GM21360 (cell line): ENCODE results near the gene PDLIM7.
A peak's percentile ranks its signal among the peaks of the same experiment; 100 is the strongest.

Experiments used
- ATAC-seq: cut with Tn5 transposase; IDR thresholded peaks from one replicate; pipeline ENCODE4 v1.9.1; 2021; ENCODE audit warnings: mild to moderate bottlenecking, moderate library complexity; ENCODE audit not compliant: unreplicated experiment

PDLIM7 gene

GRCh38 chr5:177507596-177508220 is 10.3 kb upstream of the PDLIM7 start:
- ATAC-seq, result no peak

- ATAC-seq, result no peak
Observed at GRCh38 chr5:177507165-177507564, 9.8 kb upstream of the PDLIM7 start.

- ATAC-seq, result no peak
Observed at GRCh38 chr5:177505075-177505474, 7.7 kb upstream of the PDLIM7 start.

GRCh38 chr5:177504086-177505056 is 7.0 kb upstream of the PDLIM7 start:
- ATAC-seq, result no peak

GRCh38 chr5:177503351-177504085 is 6.1 kb upstream of the PDLIM7 start:
- ATAC-seq, result no peak

GRCh38 chr5:177502886-177503285 is 5.5 kb upstream of the PDLIM7 start:
- ATAC-seq, result no peak

- ATAC-seq, result no peak
Observed at GRCh38 chr5:177501874-177502678, 4.7 kb upstream of the PDLIM7 start.

- ATAC-seq, result no peak
Observed at GRCh38 chr5:177500685-177501522, 3.5 kb upstream of the PDLIM7 start.

- ATAC-seq, result no peak
Observed at GRCh38 chr5:177499842-177500241, 2.4 kb upstream of the PDLIM7 start.

- no peak for ATAC-seq
Observed at GRCh38 chr5:177498013-177498787, 796 bp upstream of the PDLIM7 start.

- peak; percentile 7 for ATAC-seq
Observed at GRCh38 chr5:177496727-177497291, 595 bp downstream of the PDLIM7 start.

- ATAC-seq, result no peak
Observed at GRCh38 chr5:177496070-177496726, 1.2 kb downstream of the PDLIM7 start.

GRCh38 chr5:177495243-177496060 is 2.0 kb downstream of the PDLIM7 start:
- ATAC-seq, result no peak

GRCh38 chr5:177494346-177495195 is 2.8 kb downstream of the PDLIM7 start:
- ATAC-seq, result no peak

GRCh38 chr5:177493795-177494345 is 3.5 kb downstream of the PDLIM7 start:
- no peak for ATAC-seq

GRCh38 chr5:177492841-177493240 is 4.6 kb downstream of the PDLIM7 start:
- no peak for ATAC-seq
